Right lobe of liver (tissue), 4 donors: Measurements from ENCODE around the gene WNK1.

ENCODE experiments used
- POLR2A ChIP-seq: fragments of 450-650 bp; IDR thresholded peaks from one replicate; pipeline ENCODE4 v1.6.1; 2017; ENCODE audit warnings: antibody characterized with exemption, mild to moderate bottlenecking
- TF ChIP-seq, protein P1 (sequence below), 4 donors: fragments of 200-600 bp in 3 of 4; fragments of 450-650 bp in 1 of 4; IDR thresholded peaks; one replicate each; pipeline versions ENCODE4 v1.5.1 to v1.8.0; 2016 to 2022; ENCODE audit warnings: antibody characterized with exemption in 4 of 4, mild to moderate bottlenecking in 2 of 4
- donor health status: DM: no; HTN: no; CAD: no.
- donor health status: DM: no; HTN: no; CAD: no.
- donor health status: DM: no; HTN: yes; CAD: no.

- TF ChIP-seq, protein P1, sequence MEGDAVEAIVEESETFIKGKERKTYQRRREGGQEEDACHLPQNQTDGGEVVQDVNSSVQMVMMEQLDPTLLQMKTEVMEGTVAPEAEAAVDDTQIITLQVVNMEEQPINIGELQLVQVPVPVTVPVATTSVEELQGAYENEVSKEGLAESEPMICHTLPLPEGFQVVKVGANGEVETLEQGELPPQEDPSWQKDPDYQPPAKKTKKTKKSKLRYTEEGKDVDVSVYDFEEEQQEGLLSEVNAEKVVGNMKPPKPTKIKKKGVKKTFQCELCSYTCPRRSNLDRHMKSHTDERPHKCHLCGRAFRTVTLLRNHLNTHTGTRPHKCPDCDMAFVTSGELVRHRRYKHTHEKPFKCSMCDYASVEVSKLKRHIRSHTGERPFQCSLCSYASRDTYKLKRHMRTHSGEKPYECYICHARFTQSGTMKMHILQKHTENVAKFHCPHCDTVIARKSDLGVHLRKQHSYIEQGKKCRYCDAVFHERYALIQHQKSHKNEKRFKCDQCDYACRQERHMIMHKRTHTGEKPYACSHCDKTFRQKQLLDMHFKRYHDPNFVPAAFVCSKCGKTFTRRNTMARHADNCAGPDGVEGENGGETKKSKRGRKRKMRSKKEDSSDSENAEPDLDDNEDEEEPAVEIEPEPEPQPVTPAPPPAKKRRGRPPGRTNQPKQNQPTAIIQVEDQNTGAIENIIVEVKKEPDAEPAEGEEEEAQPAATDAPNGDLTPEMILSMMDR (IDR thresholded peaks at IDR 0.05) = no peak
- no peak for TF ChIP-seq POLR2A
Measured at GRCh38 chr12:920676-921075, 168.3 kb downstream of the WNK1 start.
